Endometrial microvascular endothelial cells (primary cell): ENCODE data around the gene ZNF629. TPM values are rescaled to one million over a fixed set of nuclear protein-coding genes. Genes with fewer than 3 reads are reported as not detected.

ENCODE experiments used
- in situ Hi-C: cut with HindIII; loops from 2 replicates; pipeline ENCODE4 v1.10.0; 2017; ENCODE audit warnings: low sequenced_read_pairs, low pct_unique_long_range_greater_than_20kb; ENCODE audit errors: inconsistent ontology term
- total RNA-seq: library from RNA; depleted of rRNA; stranded (reverse); fragments of >200 nt; gene quantifications from one replicate; pipeline ENCODE4 v1.2.3, GENCODE V29; 2015; ENCODE audit errors: inconsistent ontology term

ZNF629 gene
- total RNA-seq, 1 donor from 2014 or later = 6.1 TPM

- in situ Hi-C loops = no loop called here
These were observed 49.8 kb downstream of the ZNF629 start for GRCh38 chr16:30736995-30737793.

GRCh38 chr16:30731411-30731810 is 55.6 kb downstream of the ZNF629 start:
- in situ Hi-C loops = no loop called here

GRCh38 chr16:30728899-30729672 is 57.9 kb downstream of the ZNF629 start:
- in situ Hi-C loops = no loop called here

Other genes starting within 250 kb of the ZNF629 start
- gene ZNF764, start 228.8 kb downstream of the ZNF629 start, total RNA-seq = 8.3 TPM
- gene ZNF688, start 215.5 kb downstream of the ZNF629 start, total RNA-seq = 10.8 TPM
- gene ZNF785, start 201.5 kb downstream of the ZNF629 start, total RNA-seq = 7.2 TPM
- gene ZNF689, start 176.8 kb downstream of the ZNF629 start, total RNA-seq = 11.2 TPM
- gene PRR14, start 136.2 kb downstream of the ZNF629 start, total RNA-seq = 22.9 TPM
- gene FBRS, start 128.8 kb downstream of the ZNF629 start, total RNA-seq = 24.7 TPM
- 10.2 TPM for gene SRCAP, start 88.0 kb downstream of the ZNF629 start, total RNA-seq
- 22.5 TPM for gene PHKG2, start 38.8 kb downstream of the ZNF629 start, total RNA-seq
- 1.2 TPM for gene CFAP119, start 25.1 kb downstream of the ZNF629 start, total RNA-seq
- 69.8 TPM for gene RNF40, start 24.9 kb downstream of the ZNF629 start, total RNA-seq
- 25.8 TPM for gene BCL7C, start 106.9 kb upstream of the ZNF629 start, total RNA-seq
- 1.3 TPM for gene CTF1, start 109.4 kb upstream of the ZNF629 start, total RNA-seq
- 23.1 TPM for gene FBXL19, start 136.4 kb upstream of the ZNF629 start, total RNA-seq
- gene ORAI3, start 161.9 kb upstream of the ZNF629 start, total RNA-seq = 13.4 TPM
- gene SETD1A, start 170.5 kb upstream of the ZNF629 start, total RNA-seq = 5.0 TPM
- 6.0 TPM for gene HSD3B7, start 198.0 kb upstream of the ZNF629 start, total RNA-seq
- gene STX1B, start 223.4 kb upstream of the ZNF629 start, total RNA-seq = not detected
- 35.9 TPM for gene STX4, start 246.4 kb upstream of the ZNF629 start, total RNA-seq